Measurements from ENCODE around the gene C6orf89.

Gene C6orf89

GRCh38 chr6:36929152-36929551, 43.4 kb downstream of the C6orf89 start:
- DNase-seq (ENCODE audit: low read depth), result no peak
- no peak for TF ChIP-seq CTCF (IDR thresholded peaks at IDR 0.05; ENCODE audit: low read length, missing control alignments)
- H3K4me3 ChIP-seq (replicated peaks; ENCODE audit: low read depth, low read length), result no peak overlapping the region

- DNase-seq (ENCODE audit: low read depth), result peak; percentile 63
These were observed 43.9 kb downstream of the C6orf89 start for GRCh38 chr6:36929607-36930006.

GRCh38 chr6:36930483-36930882, 44.7 kb downstream of the C6orf89 start:
- DNase-seq (ENCODE audit: low read depth), result no peak
- TF ChIP-seq CTCF (IDR thresholded peaks at IDR 0.05; ENCODE audit: low read length, missing control alignments), result no peak
- H3K4me3 ChIP-seq (replicated peaks; ENCODE audit: low read depth, low read length), result no peak overlapping the region

More at GRCh38 chr6:36929607-36930006, 43.9 kb downstream of the C6orf89 start:
- no peak overlapping the region for H3K4me3 ChIP-seq (replicated peaks; ENCODE audit: low read depth, low read length)
- TF ChIP-seq CTCF (IDR thresholded peaks at IDR 0.05; ENCODE audit: low read length, missing control alignments), result no peak

GRCh38 chr6:36933102-36933501, 47.4 kb downstream of the C6orf89 start:
- H3K4me3 ChIP-seq (replicated peaks; ENCODE audit: low read depth, low read length), result no peak overlapping the region
- peak; percentile 36 for DNase-seq (ENCODE audit: low read depth)
- no peak for TF ChIP-seq CTCF (IDR thresholded peaks at IDR 0.05; ENCODE audit: low read length, missing control alignments)

GRCh38 chr6:36933519-36933918, 47.8 kb downstream of the C6orf89 start:
- TF ChIP-seq CTCF (IDR thresholded peaks at IDR 0.05; ENCODE audit: low read length, missing control alignments), result no peak
- H3K4me3 ChIP-seq (replicated peaks; ENCODE audit: low read depth, low read length), result no peak overlapping the region
- DNase-seq (ENCODE audit: low read depth), result no peak

- no peak for DNase-seq (ENCODE audit: low read depth)
- H3K4me3 ChIP-seq (replicated peaks; ENCODE audit: low read depth, low read length), result no peak overlapping the region
- TF ChIP-seq CTCF (IDR thresholded peaks at IDR 0.05; ENCODE audit: low read length, missing control alignments), result no peak
These were observed 49.1 kb downstream of the C6orf89 start for GRCh38 chr6:36934901-36935300.

- DNase-seq (ENCODE audit: low read depth), result no peak
- no peak overlapping the region for H3K4me3 ChIP-seq (replicated peaks; ENCODE audit: low read depth, low read length)
- no peak for TF ChIP-seq CTCF (IDR thresholded peaks at IDR 0.05; ENCODE audit: low read length, missing control alignments)
These were observed 51.1 kb downstream of the C6orf89 start for GRCh38 chr6:36936824-36937223.
